A673 (cell line): ENCODE data around the gene SEC23B.

Source experiments
- EZH2 ChIP-seq: fragments of 200-600 bp; sonication (generic); IDR thresholded peaks from 2 replicates; pipeline ENCODE4 v1.6.1; 2017; ENCODE audit warnings: borderline replicate concordance, low read depth, mild to moderate bottlenecking, mixed read lengths, antibody characterized with exemption, low read length; ENCODE audit not compliant: poor library complexity, severe bottlenecking
- TF ChIP-seq, protein P1 (sequence below): fragments of 300-800, 200-600 bp; sonication (generic); conservative IDR thresholded peaks from 2 replicates; pipeline ENCODE4 v1.5.1; 2017; ENCODE audit warnings: low read depth, mild to moderate bottlenecking, antibody characterized with exemption, low read length, moderate library complexity, mixed read lengths

DNA sequence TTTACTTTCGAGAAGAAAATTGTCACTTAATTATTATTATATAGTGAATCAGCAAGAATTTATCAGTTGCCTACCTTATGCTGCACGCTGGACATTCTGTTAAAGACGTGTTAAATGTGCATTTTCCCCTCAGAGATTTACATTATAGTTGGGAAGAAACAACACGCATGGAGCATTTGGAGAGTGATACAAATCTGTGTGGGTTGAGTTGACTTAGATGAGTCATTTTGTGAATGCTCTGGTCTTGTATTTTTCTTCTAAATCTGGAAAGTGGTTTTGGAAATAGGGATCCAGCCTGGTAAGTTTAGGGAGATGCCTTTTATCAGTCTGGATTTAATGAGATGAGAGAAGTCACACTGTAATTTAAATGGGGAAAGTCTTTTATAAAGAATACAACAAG, 35.5 kb downstream of the SEC23B start:
- TF ChIP-seq, protein P1, sequence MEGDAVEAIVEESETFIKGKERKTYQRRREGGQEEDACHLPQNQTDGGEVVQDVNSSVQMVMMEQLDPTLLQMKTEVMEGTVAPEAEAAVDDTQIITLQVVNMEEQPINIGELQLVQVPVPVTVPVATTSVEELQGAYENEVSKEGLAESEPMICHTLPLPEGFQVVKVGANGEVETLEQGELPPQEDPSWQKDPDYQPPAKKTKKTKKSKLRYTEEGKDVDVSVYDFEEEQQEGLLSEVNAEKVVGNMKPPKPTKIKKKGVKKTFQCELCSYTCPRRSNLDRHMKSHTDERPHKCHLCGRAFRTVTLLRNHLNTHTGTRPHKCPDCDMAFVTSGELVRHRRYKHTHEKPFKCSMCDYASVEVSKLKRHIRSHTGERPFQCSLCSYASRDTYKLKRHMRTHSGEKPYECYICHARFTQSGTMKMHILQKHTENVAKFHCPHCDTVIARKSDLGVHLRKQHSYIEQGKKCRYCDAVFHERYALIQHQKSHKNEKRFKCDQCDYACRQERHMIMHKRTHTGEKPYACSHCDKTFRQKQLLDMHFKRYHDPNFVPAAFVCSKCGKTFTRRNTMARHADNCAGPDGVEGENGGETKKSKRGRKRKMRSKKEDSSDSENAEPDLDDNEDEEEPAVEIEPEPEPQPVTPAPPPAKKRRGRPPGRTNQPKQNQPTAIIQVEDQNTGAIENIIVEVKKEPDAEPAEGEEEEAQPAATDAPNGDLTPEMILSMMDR: no peak
- TF ChIP-seq EZH2: no peak
